ENCODE measurements around the gene SCN7A.
"Not testable (repeated sequence)": the region's sequence is repeated elsewhere in the genome, so short reads cannot be mapped to it uniquely, and the experiment has no call there.

Gene SCN7A

GRCh38 chr2:166451468-166451867 lies 42.6 kb downstream of the SCN7A start:
- DNase-seq: no peak

GRCh38 chr2:166449439-166449838 lies 44.6 kb downstream of the SCN7A start:
- no peak for DNase-seq

- no peak for DNase-seq
These were observed 45.9 kb downstream of the SCN7A start for GRCh38 chr2:166448106-166448505.

GRCh38 chr2:166444306-166444705 lies 49.7 kb downstream of the SCN7A start:
- DNase-seq: no peak

- no peak for DNase-seq
These were observed 53.7 kb downstream of the SCN7A start for GRCh38 chr2:166440313-166440712.

GRCh38 chr2:166439078-166439477 lies 55.0 kb downstream of the SCN7A start:
- no peak for DNase-seq

GRCh38 chr2:166436976-166437375 lies 57.1 kb downstream of the SCN7A start:
- DNase-seq: no peak

GRCh38 chr2:166436189-166436588 lies 57.9 kb downstream of the SCN7A start:
- no peak for DNase-seq

GRCh38 chr2:166434491-166434890 lies 59.6 kb downstream of the SCN7A start:
- DNase-seq: no peak

GRCh38 chr2:166433457-166433856 lies 60.6 kb downstream of the SCN7A start:
- DNase-seq: no peak

GRCh38 chr2:166432331-166432730 lies 61.7 kb downstream of the SCN7A start:
- no peak for DNase-seq

GRCh38 chr2:166424841-166425240 lies 69.2 kb downstream of the SCN7A start:
- no peak for DNase-seq

- no peak for DNase-seq
These were observed 74.5 kb downstream of the SCN7A start for GRCh38 chr2:166419616-166419934.

- DNase-seq: no peak
These were observed 75.0 kb downstream of the SCN7A start for GRCh38 chr2:166418853-166419615.

- DNase-seq: no peak
These were observed 76.4 kb downstream of the SCN7A start for GRCh38 chr2:166417669-166418068.

- DNase-seq: no peak
These were observed 80.8 kb downstream of the SCN7A start for GRCh38 chr2:166413255-166413654.

GRCh38 chr2:166411473-166412230 lies 82.4 kb downstream of the SCN7A start:
- no peak for DNase-seq

- no peak for DNase-seq
These were observed 83.1 kb downstream of the SCN7A start for GRCh38 chr2:166410828-166411472.

- DNase-seq: not testable (repeated sequence)
These were observed 86.3 kb downstream of the SCN7A start for GRCh38 chr2:166407746-166408145.

- DNase-seq: no peak
These were observed 87.7 kb downstream of the SCN7A start for GRCh38 chr2:166406374-166406773.

GRCh38 chr2:166405569-166405926 lies 88.5 kb downstream of the SCN7A start:
- no peak for DNase-seq

- DNase-seq: no peak
These were observed 89.0 kb downstream of the SCN7A start for GRCh38 chr2:166404831-166405568.

GRCh38 chr2:166394245-166394644 lies 99.8 kb downstream of the SCN7A start:
- no peak for DNase-seq

All from CD4-positive, alpha-beta T cell treated with Interleukin-4 for 4 hours (primary cell).